Measurements from ENCODE around the gene GNB1.
"Not testable (repeated sequence)": the region's sequence is repeated elsewhere in the genome, so short reads cannot be mapped to it uniquely, and the experiment has no call there.

The GNB1 gene

GRCh38 chr1:1760345-1760650 lies 130.6 kb downstream of the GNB1 start:
- DNase-seq (ENCODE audit: low read depth) = no peak

- DNase-seq (ENCODE audit: low read depth) = no peak
Observed at GRCh38 chr1:1759456-1760344, 131.2 kb downstream of the GNB1 start.

- DNase-seq (ENCODE audit: low read depth) = no peak
Observed at GRCh38 chr1:1758692-1759455, 132.0 kb downstream of the GNB1 start.

GRCh38 chr1:1758059-1758621 lies 132.7 kb downstream of the GNB1 start:
- DNase-seq (ENCODE audit: low read depth) = no peak

- DNase-seq (ENCODE audit: low read depth) = no peak
Observed at GRCh38 chr1:1757422-1758058, 133.3 kb downstream of the GNB1 start.

GRCh38 chr1:1756661-1757421 lies 134.0 kb downstream of the GNB1 start:
- DNase-seq (ENCODE audit: low read depth) = no peak

- no peak for DNase-seq (ENCODE audit: low read depth)
Observed at GRCh38 chr1:1755852-1756251, 135.0 kb downstream of the GNB1 start.

GRCh38 chr1:1755426-1755825 lies 135.5 kb downstream of the GNB1 start:
- no peak for DNase-seq (ENCODE audit: low read depth)

GRCh38 chr1:1754051-1754815 lies 136.7 kb downstream of the GNB1 start:
- DNase-seq (ENCODE audit: low read depth) = no peak

- no peak for DNase-seq (ENCODE audit: low read depth)
Observed at GRCh38 chr1:1753607-1754005, 137.3 kb downstream of the GNB1 start.

GRCh38 chr1:1752636-1753606 lies 138.0 kb downstream of the GNB1 start:
- no peak for DNase-seq (ENCODE audit: low read depth)

- DNase-seq (ENCODE audit: low read depth) = no peak
Observed at GRCh38 chr1:1752190-1752589, 138.7 kb downstream of the GNB1 start.

- DNase-seq (ENCODE audit: low read depth) = not testable (repeated sequence)
Observed at GRCh38 chr1:1749941-1750340, 140.9 kb downstream of the GNB1 start.

- no peak for DNase-seq (ENCODE audit: low read depth)
Observed at GRCh38 chr1:1748686-1749321, 142.1 kb downstream of the GNB1 start.

GRCh38 chr1:1746566-1746909 lies 144.3 kb downstream of the GNB1 start:
- not testable (repeated sequence) for DNase-seq (ENCODE audit: low read depth)

- DNase-seq (ENCODE audit: low read depth) = peak; percentile 83
Observed at GRCh38 chr1:1745651-1746565, 145.0 kb downstream of the GNB1 start.

- DNase-seq (ENCODE audit: low read depth) = not testable (repeated sequence)
Observed at GRCh38 chr1:1742529-1742928, 148.4 kb downstream of the GNB1 start.

- not testable (repeated sequence) for DNase-seq (ENCODE audit: low read depth)
Observed at GRCh38 chr1:1741013-1741412, 149.9 kb downstream of the GNB1 start.
